PC-9 (cell line): ENCODE measurements around the gene ALPP. TPM values are rescaled to one million over a fixed set of nuclear protein-coding genes. Genes with fewer than 3 reads are reported as not detected.

Experiments
- BruUV-seq: library from RNA; stranded (reverse); fragments of 400-500 nt; replicated peaks from 2 replicates; lab custom pipeline; 2021; lab: Mats Ljungman, UMichigan
- CTCF ChIA-PET: fragments of 300-600 bp; sonication (Branson Sonifier 250); formaldehyde crosslinking; loops from one replicate; lab custom pipeline; 2022; ENCODE audit warnings: antibody characterized with exemption; lab: Charles Lee
- POLR2A ChIA-PET: fragments of 300-600 bp; sonication (Branson Sonifier 250); formaldehyde crosslinking; loops from one replicate; lab custom pipeline; 2022; ENCODE audit warnings: antibody characterized with exemption; ENCODE audit not compliant: unreplicated experiment; lab: Charles Lee
- DNase-seq, 2 experiments: peaks; one replicate each; pipeline versions ENCODE4 v3.0.0 to v3.0.0-alpha.2; 2015 to 2022; ENCODE audit warnings: mixed read lengths in 1 of 2
- H2AFZ ChIP-seq: fragments of 200-600 bp; sonication (generic); 2 replicates; pipeline ENCODE4 v1.8.1; 2017; ENCODE audit warnings: antibody characterized with exemption
- H3F3A ChIP-seq: fragments of 200-600 bp; sonication (generic); 2 replicates; pipeline ENCODE4 v1.8.1; 2017; ENCODE audit warnings: antibody characterized with exemption, mild to moderate bottlenecking, low read depth; ENCODE audit not compliant: insufficient read depth
- H3K27ac ChIP-seq: fragments of 200-600 bp; sonication (generic); 2 replicates; pipeline ENCODE4 v1.6.1; 2016; ENCODE audit warnings: mixed run types
- H3K27me3 ChIP-seq: fragments of 200-600 bp; sonication (generic); 2 replicates; pipeline ENCODE4 v1.6.1; 2016; ENCODE audit warnings: low read depth, mixed run types; ENCODE audit not compliant: insufficient read depth
- H3K36me3 ChIP-seq: fragments of 200-600 bp; sonication (generic); 2 replicates; pipeline ENCODE4 v1.6.1; 2016; ENCODE audit warnings: low read depth, mixed run types
- H3K4me1 ChIP-seq: fragments of 200-600 bp; sonication (generic); replicated peaks from 2 replicates; pipeline ENCODE4 v1.6.1; 2016; ENCODE audit warnings: mixed run types; ENCODE audit not compliant: insufficient read depth
- H3K4me2 ChIP-seq: fragments of 200-600 bp; sonication (generic); 2 replicates; pipeline ENCODE4 v1.6.1; 2017; ENCODE audit warnings: mixed run types
- H3K4me3 ChIP-seq: fragments of 200-600 bp; sonication (generic); 2 replicates; pipeline ENCODE4 v1.6.1; 2016; ENCODE audit warnings: mixed run types
- H3K79me2 ChIP-seq: fragments of 200-600 bp; sonication (generic); 2 replicates; pipeline ENCODE4 v1.6.1; 2017; ENCODE audit warnings: low read depth, mixed run types
- H3K9me2 ChIP-seq: fragments of 200-600 bp; sonication (generic); 2 replicates; pipeline ENCODE4 v1.8.1; 2017; ENCODE audit warnings: mild to moderate bottlenecking; ENCODE audit not compliant: insufficient read depth
- H3K9me3 ChIP-seq: fragments of 200-600 bp; sonication (generic); 2 replicates; pipeline ENCODE4 v1.8.1; 2016; ENCODE audit warnings: low read depth; ENCODE audit not compliant: insufficient read depth
- H4K20me1 ChIP-seq: fragments of 200-600 bp; sonication (generic); 2 replicates; pipeline ENCODE4 v1.8.1; 2017; ENCODE audit not compliant: insufficient read depth
- EZH2 ChIP-seq: fragments of 200-600 bp; sonication (generic); IDR thresholded peaks from 2 replicates; pipeline ENCODE4 v1.8.0; 2017; ENCODE audit warnings: antibody characterized with exemption, low read depth
- intact Hi-C: fragments of 100-400 bp; cut with micrococcal nuclease; formaldehyde crosslinking; loops from one replicate; pipeline ENCODE4 v1.10.0; 2022; ENCODE audit not compliant: unreplicated experiment
- total RNA-seq: library from RNA; stranded (reverse); gene quantifications from 2 replicates; pipeline ENCODE4 v1.2.3, GENCODE V29; 2021
- TF ChIP-seq, protein P1 (sequence below): fragments of 200-600 bp; sonication (generic); conservative IDR thresholded peaks from 2 replicates; pipeline ENCODE4 v1.6.1; 2017; ENCODE audit warnings: mixed run types, antibody characterized with exemption, mild to moderate bottlenecking, moderate library complexity

ALPP gene
- total RNA-seq, 1 experiment from 2014 or later: 47.5 TPM

GRCh38 chr2:232353096-232353495 lies 25.5 kb upstream of the ALPP start:
- Histone ChIP-seq H3K27ac (no peak overlapping the region), H3K79me2 (no peaks in the 10 kb centered on the region), H3K36me3 (no peaks in the 10 kb centered on the region), H3K27me3 (no peaks in the 10 kb centered on the region), H3K4me2 (no peak overlapping the region), H3K9me3 (no peaks in the 10 kb centered on the region), H3K4me3 (no peak overlapping the region), H3K4me1 (peaks cover 8% of the 10 kb centered on the region; the same call in 1 of the 2 replicates), H4K20me1 (no peaks in the 10 kb centered on the region), H3K9me2 (no peaks in the 10 kb centered on the region), H2AFZ (no peak overlapping the region), H3F3A (no peaks in the 10 kb centered on the region)
- CTCF ChIA-PET: no interaction called here
- no peak for DNase-seq
- no peak for TF ChIP-seq EZH2
- TF ChIP-seq, protein P1, sequence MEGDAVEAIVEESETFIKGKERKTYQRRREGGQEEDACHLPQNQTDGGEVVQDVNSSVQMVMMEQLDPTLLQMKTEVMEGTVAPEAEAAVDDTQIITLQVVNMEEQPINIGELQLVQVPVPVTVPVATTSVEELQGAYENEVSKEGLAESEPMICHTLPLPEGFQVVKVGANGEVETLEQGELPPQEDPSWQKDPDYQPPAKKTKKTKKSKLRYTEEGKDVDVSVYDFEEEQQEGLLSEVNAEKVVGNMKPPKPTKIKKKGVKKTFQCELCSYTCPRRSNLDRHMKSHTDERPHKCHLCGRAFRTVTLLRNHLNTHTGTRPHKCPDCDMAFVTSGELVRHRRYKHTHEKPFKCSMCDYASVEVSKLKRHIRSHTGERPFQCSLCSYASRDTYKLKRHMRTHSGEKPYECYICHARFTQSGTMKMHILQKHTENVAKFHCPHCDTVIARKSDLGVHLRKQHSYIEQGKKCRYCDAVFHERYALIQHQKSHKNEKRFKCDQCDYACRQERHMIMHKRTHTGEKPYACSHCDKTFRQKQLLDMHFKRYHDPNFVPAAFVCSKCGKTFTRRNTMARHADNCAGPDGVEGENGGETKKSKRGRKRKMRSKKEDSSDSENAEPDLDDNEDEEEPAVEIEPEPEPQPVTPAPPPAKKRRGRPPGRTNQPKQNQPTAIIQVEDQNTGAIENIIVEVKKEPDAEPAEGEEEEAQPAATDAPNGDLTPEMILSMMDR: no peak
- intact Hi-C loops: no loop called here
- POLR2A ChIA-PET: no interaction called here
- no TSS peak for BruUV-seq

GRCh38 chr2:232353660-232354059 lies 24.9 kb upstream of the ALPP start:
- ChIA-PET POLR2A (no interaction called here), CTCF (no interaction called here)
- no peak overlapping the region for H3K27ac ChIP-seq

DNA sequence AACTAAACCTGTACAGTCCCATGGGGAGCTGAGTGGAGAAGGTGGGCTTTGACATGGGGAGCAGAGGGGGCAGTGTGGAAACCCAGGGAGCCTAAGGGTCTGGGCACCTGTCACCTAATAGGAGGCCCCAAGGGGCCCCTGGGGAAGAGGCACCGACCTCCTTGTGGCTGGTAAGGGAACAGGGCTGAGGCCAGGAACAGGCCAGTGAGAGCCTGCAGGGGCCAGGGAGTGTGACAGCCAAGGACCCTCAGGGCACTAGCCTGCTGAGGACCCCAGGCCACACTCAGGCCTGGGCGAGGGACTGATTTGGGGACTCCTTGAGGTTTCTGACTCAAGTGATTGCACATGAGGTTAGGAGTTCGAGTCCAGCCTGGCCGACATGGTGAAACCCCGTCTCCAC lies 24.5 kb upstream of the ALPP start:
- POLR2A ChIA-PET: no interaction called here
- Histone ChIP-seq H3K27me3 (no peaks in the 10 kb centered on the region), H3K9me2 (no peaks in the 10 kb centered on the region), H2AFZ (no peak overlapping the region), H3K27ac (no peak overlapping the region), H3K9me3 (no peaks in the 10 kb centered on the region), H3K4me1 (peaks cover 2% of the 10 kb centered on the region; the same call in 1 of the 2 replicates), H3F3A (no peaks in the 10 kb centered on the region), H3K4me3 (no peak overlapping the region), H4K20me1 (no peaks in the 10 kb centered on the region), H3K79me2 (no peaks in the 10 kb centered on the region), H3K4me2 (no peak overlapping the region), H3K36me3 (no peaks in the 10 kb centered on the region)
- CTCF ChIA-PET: no interaction called here
- TF ChIP-seq, protein P1: no peak
- TF ChIP-seq EZH2: no peak
- DNase-seq: no peak
- intact Hi-C loops: no loop called here
- BruUV-seq: no TSS peak

More at GRCh38 chr2:232353660-232354059, 24.9 kb upstream of the ALPP start:
- H4K20me1 ChIP-seq: no peaks in the 10 kb centered on the region
- no peaks in the 10 kb centered on the region for H3K27me3 ChIP-seq
- H2AFZ ChIP-seq: no peak overlapping the region
- intact Hi-C loops: no loop called here
- peaks cover 6% of the 10 kb centered on the region; the same call in 1 of the 2 replicates for H3K4me1 ChIP-seq
- no peak overlapping the region for H3K4me2 ChIP-seq
- H3K9me2 ChIP-seq: no peaks in the 10 kb centered on the region
- no peak for DNase-seq
- BruUV-seq: no TSS peak
- H3K36me3 ChIP-seq: no peaks in the 10 kb centered on the region
- H3K4me3 ChIP-seq: no peak overlapping the region
- no peaks in the 10 kb centered on the region for H3K79me2 ChIP-seq
- H3K9me3 ChIP-seq: no peaks in the 10 kb centered on the region
- TF ChIP-seq, protein P1: no peak
- TF ChIP-seq EZH2: no peak
- no peaks in the 10 kb centered on the region for H3F3A ChIP-seq
